Uterus (tissue), 2 donors: ENCODE results near the gene PSAT1.

Experiments used
- CTCF ChIP-seq, 4 experiments: fragments of 200-600 bp in 2 of 4; fragments of 450-650 bp in 2 of 4; sonication (generic) in 2 of 4; IDR thresholded peaks; one replicate each; pipeline ENCODE4 v1.5.1; 2016 to 2019; ENCODE audit warnings: antibody characterized with exemption in 4 of 4, mild to moderate bottlenecking in 2 of 4, moderate library complexity in 1 of 4
- POLR2A ChIP-seq, 2 donors: fragments of 450-650 bp; IDR thresholded peaks; one replicate each; pipeline ENCODE4 v1.6.1; 2016; ENCODE audit warnings: antibody characterized with exemption in 2 of 2, mild to moderate bottlenecking in 1 of 2, moderate library complexity in 1 of 2

- no peak for TF ChIP-seq CTCF (IDR thresholded peaks at IDR 0.05)
- no peak for TF ChIP-seq POLR2A (IDR thresholded peaks at IDR 0.05)
Observed at GRCh38 chr9:78319197-78320029, 22.5 kb downstream of the PSAT1 start.
